Left colon (tissue), 2 donors: ENCODE measurements around the gene C5orf52. TPM values are rescaled to one million over a fixed set of nuclear protein-coding genes. Genes with fewer than 3 reads are reported as not detected.

Experiments
- ATAC-seq: fragments of 200-7000 bp; cut with Tn5 transposase; one replicate; pipeline ENCODE4 v1.9.1; 2020; ENCODE audit warnings: mild to moderate bottlenecking, moderate library complexity
- DNase-seq, 2 donors: peaks; one replicate each; pipeline ENCODE4 v3.0.0-alpha.2; 2020
- intact Hi-C, 2 donors: fragments of 100-400 bp; cut with DNase I in 1 of 2; cut with micrococcal nuclease in 1 of 2; formaldehyde crosslinking; loops; one replicate each; pipeline versions ENCODE4 v1.11.2 to v1.14.0; 2022; cut with DNase I, micrococcal nuclease
- long read RNA-seq: library from polyadenylated mRNA; unstranded; transcript quantifications from one replicate; pipeline ENCODE4 v2.0.0, GENCODE V29; 2021
- total RNA-seq, 2 donors: library from RNA; stranded (reverse); fragmentation: NEBNext Ultra II Directional; extraction: Animal tissue kit (Norgen Biotek cat#: 25700); gene quantifications; one replicate each; pipeline ENCODE4 v1.2.1, GENCODE V29; 2021
- donor health status: DM: no; HTN: no; CAD: no.
- donor health status: DM: yes; HTN: yes; CAD: no.

Gene C5orf52
- total RNA-seq: 1 to 10 TPM; 3.6 to 3.9 TPM
- long read RNA-seq, partial matches to known transcripts: 0 of 2 reads
- long read RNA-seq, other reads (novel, unspliced or antisense): 2 of 2 reads

GRCh38 chr5:157670662-157671591 lies at the start of gene C5orf52:
Gene C5orf52, plus strand, starts transcription at chr5:157671533. Its CDS starts 82 bp downstream, at chr5:157671615.
- ATAC-seq (peak; percentile 84), DNase-seq (peak; percentile 79 to 80)
- intact Hi-C loops: no loop called here

- ATAC-seq (peak; percentile 88), DNase-seq (no peak)
- intact Hi-C loops: no loop called here
These were observed 47.2 kb upstream of the C5orf52 start for GRCh38 chr5:157624144-157624543.

GRCh38 chr5:157626831-157627230 lies 44.5 kb upstream of the C5orf52 start:
- intact Hi-C loops: no loop called here
- ATAC-seq (no peak), DNase-seq (no peak)

GRCh38 chr5:157630341-157630740 lies 41.0 kb upstream of the C5orf52 start:
- ATAC-seq: no peak
- no peak for DNase-seq
- intact Hi-C loops: no loop called here

GRCh38 chr5:157640406-157641066 lies 30.8 kb upstream of the C5orf52 start:
- ATAC-seq (no peak), DNase-seq (no peak)
- intact Hi-C loops: no loop called here

GRCh38 chr5:157648275-157648990 lies 22.9 kb upstream of the C5orf52 start:
- DNase-seq: no peak
- no peak for ATAC-seq
- intact Hi-C loops: no loop called here

- ATAC-seq (no peak), DNase-seq (no peak)
- intact Hi-C loops: no loop called here
These were observed 22.2 kb upstream of the C5orf52 start for GRCh38 chr5:157649101-157649500.

- no peak for DNase-seq
- intact Hi-C loops: no loop called here
- ATAC-seq: no peak
These were observed 20.2 kb upstream of the C5orf52 start for GRCh38 chr5:157650991-157651611.

GRCh38 chr5:157651623-157652376 lies 19.5 kb upstream of the C5orf52 start:
- DNase-seq (peak; percentile 82 to 87), ATAC-seq (peak; percentile 99)
- intact Hi-C loops: no loop called here

- intact Hi-C loops: no loop called here
- ATAC-seq (no peak), DNase-seq (no peak)
These were observed 19.0 kb upstream of the C5orf52 start, which contains the start of gene SOX30 for GRCh38 chr5:157652377-157652692. Gene SOX30, minus strand, starts transcription at chr5:157652438. Its CDS starts 360 bp downstream, at chr5:157652078.

GRCh38 chr5:157657516-157657915 lies 13.8 kb upstream of the C5orf52 start:
- ATAC-seq (no peak), DNase-seq (no peak)
- intact Hi-C loops: no loop called here

- intact Hi-C loops: no loop called here
- ATAC-seq: no peak
- no peak for DNase-seq
These were observed 12.4 kb upstream of the C5orf52 start for GRCh38 chr5:157658893-157659292.

GRCh38 chr5:157659868-157660660 lies 11.3 kb upstream of the C5orf52 start:
- no peak for ATAC-seq
- DNase-seq: no peak
- intact Hi-C loops: no loop called here

- intact Hi-C loops: no loop called here
- ATAC-seq (no peak), DNase-seq (no peak)
These were observed 5.8 kb upstream of the C5orf52 start for GRCh38 chr5:157665467-157666070.

- intact Hi-C loops: no loop called here
- DNase-seq (no peak), ATAC-seq (no peak)
These were observed 3.0 kb upstream of the C5orf52 start for GRCh38 chr5:157668356-157668755.

- intact Hi-C loops: no loop called here
- ATAC-seq (peak; percentile 35), DNase-seq (peak in 1 of 2 donors; percentile 28)
These were observed 1.6 kb upstream of the C5orf52 start for GRCh38 chr5:157669701-157670097.
